HepG2 (cell line): ENCODE data around the gene MRPL18. TPM values are rescaled to one million over a fixed set of nuclear protein-coding genes. Genes with fewer than 3 reads are reported as not detected.

Source experiments
- CENPBD1 ChIP-seq: sonication (generic); formaldehyde crosslinking; IDR thresholded peaks from 2 replicates; pipeline ENCODE4 v1.8.0; 2022; ENCODE audit warnings: missing genetic modification reagents, low read depth, mild to moderate bottlenecking, borderline replicate concordance
- CHD2 ChIP-seq: IDR thresholded peaks from 2 replicates; pipeline ENCODE4 v1.6.1; 2011; ENCODE audit warnings: low read depth, low read length, improper control_type of control experiment
- DMAP1 ChIP-seq: IDR thresholded peaks from 2 replicates; pipeline ENCODE4 v1.6.1; 2016
- EEA1 ChIP-seq: sonication (generic); formaldehyde crosslinking; IDR thresholded peaks from 2 replicates; pipeline ENCODE4 v1.5.1; 2020; ENCODE audit warnings: mild to moderate bottlenecking, missing genetic modification reagents, borderline replicate concordance
- GABPA ChIP-seq, 2 experiments: IDR thresholded peaks; 2 replicates each; pipeline ENCODE4 v1.6.1; 2011 to 2016; ENCODE audit warnings: low read depth in 2 of 2, low read length in 1 of 2, missing biosample characterization in 1 of 2, missing genetic modification characterization in 1 of 2
- KDM5A ChIP-seq: fragments of 200-600 bp; sonication (generic); IDR thresholded peaks from 2 replicates; pipeline ENCODE4 v1.7.0; 2018; ENCODE audit warnings: antibody characterized with exemption, mild to moderate bottlenecking, low read length, borderline replicate concordance
- MTERF4 ChIP-seq: sonication (generic); formaldehyde crosslinking; IDR thresholded peaks from 2 replicates; pipeline ENCODE4 v1.8.0; 2023; ENCODE audit warnings: mild to moderate bottlenecking, missing genetic modification reagents
- PAWR ChIP-seq: sonication (generic); formaldehyde crosslinking; IDR thresholded peaks from 2 replicates; pipeline ENCODE4 v1.4.0; 2020; ENCODE audit warnings: missing genetic modification reagents, mild to moderate bottlenecking, borderline replicate concordance
- PHF5A ChIP-seq: IDR thresholded peaks from one replicate; pipeline ENCODE4 v1.6.1; 2018; ENCODE audit warnings: low read depth, missing genetic modification reagents; ENCODE audit not compliant: unreplicated experiment
- SNAPC5 ChIP-seq: sonication (generic); formaldehyde crosslinking; IDR thresholded peaks from 2 replicates; pipeline ENCODE4 v1.8.1; 2023; ENCODE audit warnings: mild to moderate bottlenecking, missing genetic modification reagents, borderline replicate concordance
- ZBTB34 ChIP-seq: sonication (generic); formaldehyde crosslinking; IDR thresholded peaks from 2 replicates; pipeline ENCODE4 v1.8.0; 2022; ENCODE audit warnings: mild to moderate bottlenecking, missing genetic modification reagents
- ZMAT3 ChIP-seq: sonication (generic); formaldehyde crosslinking; conservative IDR thresholded peaks from 2 replicates; pipeline ENCODE4 v1.7.0; 2021; ENCODE audit warnings: missing genetic modification reagents
- ZMYM3 ChIP-seq: sonication (generic); formaldehyde crosslinking; IDR thresholded peaks from 2 replicates; pipeline ENCODE4 v1.5.1; 2020; ENCODE audit warnings: mild to moderate bottlenecking, missing genetic modification reagents
- ZNF17 ChIP-seq: sonication (generic); formaldehyde crosslinking; IDR thresholded peaks from 2 replicates; pipeline ENCODE4 v1.5.0; 2020; ENCODE audit warnings: mild to moderate bottlenecking, missing genetic modification reagents
- ZNF224 ChIP-seq: sonication (generic); formaldehyde crosslinking; IDR thresholded peaks from 2 replicates; pipeline ENCODE4 v1.5.0; 2020; ENCODE audit warnings: mild to moderate bottlenecking, missing genetic modification reagents
- ZNF460 ChIP-seq: sonication (generic); formaldehyde crosslinking; IDR thresholded peaks from 2 replicates; pipeline ENCODE4 v1.5.1; 2020; ENCODE audit warnings: missing genetic modification reagents, mild to moderate bottlenecking, borderline replicate concordance
- ZNF512 ChIP-seq: sonication (generic); formaldehyde crosslinking; IDR thresholded peaks from 2 replicates; pipeline ENCODE4 v1.4.0; 2020; ENCODE audit warnings: mild to moderate bottlenecking, missing genetic modification reagents
- ZNF709 ChIP-seq: sonication (generic); formaldehyde crosslinking; IDR thresholded peaks from 2 replicates; pipeline ENCODE4 v1.5.0; 2020; ENCODE audit warnings: mild to moderate bottlenecking, missing genetic modification reagents
- ZSCAN20 ChIP-seq: sonication (generic); formaldehyde crosslinking; IDR thresholded peaks from 2 replicates; pipeline ENCODE4 v1.4.0; 2020; ENCODE audit warnings: missing genetic modification reagents, mild to moderate bottlenecking, borderline replicate concordance
- ZSCAN25 ChIP-seq: sonication (generic); formaldehyde crosslinking; IDR thresholded peaks from 2 replicates; pipeline ENCODE4 v1.8.0; 2022; ENCODE audit warnings: mild to moderate bottlenecking, missing genetic modification reagents
- polyA plus RNA-seq, 8 experiments: library from polyadenylated mRNA; depleted of rRNA in 3 of 8; stranded (reverse) in 7 of 8; unstranded in 1 of 8; fragments of >200 nt; fragmentation: Illumina TruSeq in 4 of 8; extraction: Trizol in 4 of 8; gene quantifications; 2 replicates each; pipeline versions ENCODE4 v1.2.1 to v1.2.3, GENCODE V29; 2011 to 2016; ENCODE audit warnings: low read depth in 4 of 8, missing spikeins in 1 of 8, mixed read lengths in 1 of 8; ENCODE audit not compliant: insufficient read depth in 1 of 8
- total RNA-seq, 5 experiments: library from RNA; depleted of rRNA; stranded (reverse); fragments of >200 nt; fragmentation: Illumina TruSeq; extraction: Trizol; gene quantifications; 2 replicates each; pipeline ENCODE4 v1.2.3, GENCODE V29; 2016; ENCODE audit warnings: low read depth in 1 of 5
- TF ChIP-seq, protein P1 (sequence below): sonication (generic); formaldehyde crosslinking; IDR thresholded peaks from 2 replicates; pipeline ENCODE4 v1.8.1; 2022; ENCODE audit warnings: low read depth, mild to moderate bottlenecking, missing genetic modification reagents

The MRPL18 gene
- total and polyA plus RNA-seq, 2 of the 13 experiments (the other 11 are each of a cell fraction or from before 2014, with no cell fraction given), result 85.6 to 176 TPM

GRCh38 chr6:159761873-159762680 is 28.2 kb upstream of the MRPL18 start, which contains the start of gene ACAT2 (continued):
- TF ChIP-seq PAWR (CRISPR knock-in tag), result peak; percentile 88; the same call in 1 of the 2 replicates
- no peak for TF ChIP-seq ZNF512 (CRISPR knock-in tag)
- no peak for TF ChIP-seq GABPA (IDR thresholded peaks at IDR 0.05; ENCODE audit: low read depth, low read length)
- peak; percentile 26; the same call in 1 of the 2 replicates for TF ChIP-seq GABPA (CRISPR knock-in tag; IDR thresholded peaks at IDR 0.05; ENCODE audit: low read depth)
- TF ChIP-seq CHD2, result peak; percentile 7; the same call in 1 of the 2 replicates
- peak; percentile 80; the same call in 1 of the 2 replicates for TF ChIP-seq EEA1 (CRISPR knock-in tag)
- peak; percentile 98 for TF ChIP-seq DMAP1 (CRISPR knock-in tag)
- TF ChIP-seq ZNF709 (CRISPR knock-in tag), result peak; percentile 79; the same call in 1 of the 2 replicates
- peak; percentile 87 for TF ChIP-seq PHF5A (CRISPR knock-in tag)
- TF ChIP-seq ZNF17 (CRISPR knock-in tag), result no peak
- peak; percentile 76 for TF ChIP-seq KDM5A
- TF ChIP-seq ZMYM3 (CRISPR knock-in tag), result peak; percentile 8; the same call in 1 of the 2 replicates
- TF ChIP-seq ZNF224, result no peak; the same call in 1 of the 2 replicates
- TF ChIP-seq SNAPC5, result peak; percentile 70; the same call in 1 of the 2 replicates
- no peak for TF ChIP-seq ZNF460 (CRISPR knock-in tag)
- TF ChIP-seq MTERF4 (CRISPR knock-in tag), result no peak; the same call in 1 of the 2 replicates
- peak; percentile 85 for TF ChIP-seq ZSCAN25 (CRISPR knock-in tag)
- peak; percentile 91 for TF ChIP-seq ZMAT3 (CRISPR knock-in tag)
- TF ChIP-seq, protein P1, sequence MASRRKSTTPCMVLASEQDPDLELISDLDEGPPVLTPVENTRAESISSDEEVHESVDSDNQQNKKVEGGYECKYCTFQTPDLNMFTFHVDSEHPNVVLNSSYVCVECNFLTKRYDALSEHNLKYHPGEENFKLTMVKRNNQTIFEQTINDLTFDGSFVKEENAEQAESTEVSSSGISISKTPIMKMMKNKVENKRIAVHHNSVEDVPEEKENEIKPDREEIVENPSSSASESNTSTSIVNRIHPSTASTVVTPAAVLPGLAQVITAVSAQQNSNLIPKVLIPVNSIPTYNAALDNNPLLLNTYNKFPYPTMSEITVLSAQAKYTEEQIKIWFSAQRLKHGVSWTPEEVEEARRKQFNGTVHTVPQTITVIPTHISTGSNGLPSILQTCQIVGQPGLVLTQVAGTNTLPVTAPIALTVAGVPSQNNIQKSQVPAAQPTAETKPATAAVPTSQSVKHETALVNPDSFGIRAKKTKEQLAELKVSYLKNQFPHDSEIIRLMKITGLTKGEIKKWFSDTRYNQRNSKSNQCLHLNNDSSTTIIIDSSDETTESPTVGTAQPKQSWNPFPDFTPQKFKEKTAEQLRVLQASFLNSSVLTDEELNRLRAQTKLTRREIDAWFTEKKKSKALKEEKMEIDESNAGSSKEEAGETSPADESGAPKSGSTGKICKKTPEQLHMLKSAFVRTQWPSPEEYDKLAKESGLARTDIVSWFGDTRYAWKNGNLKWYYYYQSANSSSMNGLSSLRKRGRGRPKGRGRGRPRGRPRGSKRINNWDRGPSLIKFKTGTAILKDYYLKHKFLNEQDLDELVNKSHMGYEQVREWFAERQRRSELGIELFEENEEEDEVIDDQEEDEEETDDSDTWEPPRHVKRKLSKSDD (CRISPR knock-in tag), result no peak
- TF ChIP-seq ZBTB34 (CRISPR knock-in tag), result peak; percentile 53; the same call in 1 of the 2 replicates
- TF ChIP-seq CENPBD1, result no peak; the same call in 1 of the 2 replicates
- TF ChIP-seq ZSCAN20 (CRISPR knock-in tag), result peak; percentile 91; the same call in 1 of the 2 replicates
